GM23338 (cell line): ENCODE data around the gene DGLUCY. TPM values are rescaled to one million over a fixed set of nuclear protein-coding genes. Genes with fewer than 3 reads are reported as not detected.

Experiments used
- ATAC-seq: fragments of 200-7000 bp; cut with Tn5 transposase; 3 replicates; pipeline ENCODE4 v1.9.1; 2020
- DNase-seq: peaks from one replicate; pipeline ENCODE4 v3.0.0-alpha.2; 2015; ENCODE audit warnings: low spot score
- H2AFZ ChIP-seq: fragments of 200-600 bp; sonication (generic); 2 replicates; pipeline ENCODE4 v1.8.0; 2016; ENCODE audit warnings: antibody characterized with exemption, mild to moderate bottlenecking, moderate library complexity
- H3F3A ChIP-seq: fragments of 200-600 bp; sonication (generic); replicated peaks from 2 replicates; pipeline ENCODE4 v1.8.0; 2017; ENCODE audit warnings: antibody characterized with exemption, mixed run types, low read depth
- H3K27ac ChIP-seq: fragments of 200-600 bp; sonication (generic); 2 replicates; pipeline ENCODE4 v1.6.1; 2016; ENCODE audit warnings: low read depth
- H3K27me3 ChIP-seq: fragments of 200-600 bp; sonication (generic); 2 replicates; pipeline ENCODE4 v1.8.0; 2016; ENCODE audit warnings: mild to moderate bottlenecking, mixed run types, moderate library complexity; ENCODE audit not compliant: insufficient read depth
- H3K36me3 ChIP-seq: fragments of 200-600 bp; sonication (generic); 2 replicates; pipeline ENCODE4 v1.8.0; 2016; ENCODE audit warnings: mild to moderate bottlenecking; ENCODE audit not compliant: insufficient read depth
- H3K4me1 ChIP-seq: fragments of 200-600 bp; sonication (generic); 2 replicates; pipeline ENCODE4 v1.8.0; 2016; ENCODE audit warnings: mild to moderate bottlenecking, moderate library complexity; ENCODE audit not compliant: insufficient read depth
- H3K4me2 ChIP-seq: fragments of 200-600 bp; sonication (generic); 2 replicates; pipeline ENCODE4 v1.7.1; 2017; ENCODE audit warnings: mixed run types
- H3K4me3 ChIP-seq: fragments of 200-600 bp; sonication (generic); 2 replicates; pipeline ENCODE4 v1.6.1; 2016; ENCODE audit warnings: mixed run types
- H3K79me2 ChIP-seq: fragments of 200-600 bp; sonication (generic); replicated peaks from 2 replicates; pipeline ENCODE4 v1.8.0; 2017; ENCODE audit warnings: mild to moderate bottlenecking; ENCODE audit not compliant: insufficient read depth
- H3K9me2 ChIP-seq: fragments of 200-600 bp; sonication (generic); 2 replicates; pipeline ENCODE4 v1.8.0; 2017; ENCODE audit not compliant: insufficient read depth
- H4K20me1 ChIP-seq: fragments of 200-600 bp; sonication (generic); replicated peaks from 2 replicates; pipeline ENCODE4 v1.8.0; 2017; ENCODE audit warnings: mild to moderate bottlenecking; ENCODE audit not compliant: insufficient read depth
- H3K27ac Mint-ChIP-seq: 2 replicates; pipeline ENCODE4 v1.8.0; 2020; ENCODE audit warnings: inconsistent platforms, mild to moderate bottlenecking, moderate library complexity, mixed read lengths
- H3K27me3 Mint-ChIP-seq: 3 replicates; pipeline ENCODE4 v1.8.0; 2022; ENCODE audit warnings: low read depth, mild to moderate bottlenecking, moderate library complexity, mixed read lengths, inconsistent platforms; ENCODE audit not compliant: insufficient read depth, poor library complexity
- H3K36me3 Mint-ChIP-seq: 3 replicates; pipeline ENCODE4 v1.8.0; 2021; ENCODE audit warnings: low read depth, mild to moderate bottlenecking, inconsistent platforms, moderate library complexity, mixed read lengths
- H3K4me1 Mint-ChIP-seq: 3 replicates; pipeline ENCODE4 v1.8.0; 2020; ENCODE audit warnings: mild to moderate bottlenecking, inconsistent platforms, mixed read lengths
- H3K4me3 Mint-ChIP-seq: 3 replicates; pipeline ENCODE4 v1.8.0; 2021; ENCODE audit warnings: moderate library complexity, mild to moderate bottlenecking, inconsistent platforms, mixed read lengths
- H3K9me3 Mint-ChIP-seq: 3 replicates; pipeline ENCODE4 v1.8.0; 2020; ENCODE audit warnings: moderate library complexity, mild to moderate bottlenecking, inconsistent platforms, mixed read lengths
- CREB1 ChIP-seq: fragments of 250-450 bp; sonication (Bioruptor Pico); IDR thresholded peaks from 2 replicates; pipeline ENCODE4 v1.5.0; 2020; ENCODE audit warnings: low read depth, mild to moderate bottlenecking, moderate library complexity
- ETS1 ChIP-seq: IDR thresholded peaks from 2 replicates; pipeline ENCODE4 v1.6.1; 2016; ENCODE audit warnings: antibody characterized with exemption
- POLR2AphosphoS5 ChIP-seq: IDR thresholded peaks from 2 replicates; pipeline ENCODE4 v1.6.1; 2016; ENCODE audit warnings: antibody characterized with exemption, low read depth
- REST ChIP-seq: IDR thresholded peaks from one replicate; pipeline ENCODE4 v1.6.1; 2018; ENCODE audit warnings: antibody characterized with exemption; ENCODE audit not compliant: unreplicated experiment
- STAT1 ChIP-seq: IDR thresholded peaks from one replicate; pipeline ENCODE4 v1.6.1; 2016; ENCODE audit warnings: antibody characterized with exemption; ENCODE audit not compliant: unreplicated experiment
- ZNF331 ChIP-seq: fragments of 250-450 bp; sonication (Bioruptor Pico); IDR thresholded peaks from 2 replicates; pipeline ENCODE4 v1.5.0; 2020; ENCODE audit warnings: low read depth, mild to moderate bottlenecking, moderate library complexity
- polyA plus RNA-seq: library from polyadenylated mRNA; unstranded; fragments of >200 nt; fragmentation: Nextera tagmentation; extraction: Ambion mirVana; gene quantifications from 2 replicates; pipeline ENCODE4 v1.2.1, GENCODE V29; 2016
- total RNA-seq: library from RNA; depleted of rRNA; stranded (reverse); fragments of >200 nt; shearing (Covaris generic); gene quantifications from 2 replicates; pipeline ENCODE4 v1.2.3, GENCODE V29; 2014

The DGLUCY gene
- total and polyA plus RNA-seq, 2 experiments from 2014 or later, result 14.6 to 31.6 TPM

DNA sequence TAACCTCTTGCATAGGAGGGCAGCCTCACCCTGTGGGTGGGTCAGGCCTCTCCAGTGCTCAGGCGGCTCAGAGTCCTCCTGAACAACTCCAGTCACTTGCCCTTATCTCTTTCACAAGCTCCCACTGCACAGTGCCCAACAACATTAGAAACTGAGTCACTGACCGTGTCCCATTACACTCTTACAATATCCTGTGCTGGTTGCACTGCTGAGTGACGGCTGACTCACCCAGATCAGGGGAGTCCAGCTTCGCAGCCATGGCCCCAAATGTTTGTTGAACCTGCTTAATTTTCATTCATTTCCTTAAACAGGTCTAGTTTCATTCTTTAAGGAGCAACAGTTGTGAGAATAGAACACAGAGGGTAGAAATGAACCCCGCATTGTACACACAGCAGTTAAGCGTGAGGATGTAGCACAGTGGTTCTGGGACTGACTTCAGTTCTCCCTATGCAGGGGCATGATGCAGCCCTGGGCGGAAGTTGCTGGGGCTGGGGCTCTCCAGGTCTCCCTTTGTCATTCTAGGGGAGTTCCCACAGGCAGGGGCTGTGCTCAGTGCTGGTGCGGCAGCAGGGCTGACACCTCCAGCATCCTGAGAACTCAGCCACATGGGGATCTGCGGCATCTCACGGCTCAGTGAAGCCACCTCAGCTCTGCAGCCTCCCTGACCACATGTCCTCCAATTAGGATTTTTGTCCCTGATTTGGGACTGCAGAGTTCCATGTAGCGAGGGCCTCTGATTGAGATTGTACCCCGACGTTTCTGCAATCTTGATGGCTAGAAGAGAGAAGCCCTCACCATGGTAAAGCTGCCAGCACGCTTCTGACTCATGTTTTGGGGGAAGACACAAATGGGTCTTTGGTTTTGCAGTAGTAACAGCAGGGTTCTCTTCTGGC lies 114.5 kb downstream of the DGLUCY start (continued):
- TF ChIP-seq REST (no peak), STAT1 (no peak), POLR2AphosphoS5 (no peak)

- H3K36me3 ChIP-seq, result no peaks in the 10 kb centered on the region
- no peaks in the 10 kb centered on the region for H3K27me3 ChIP-seq
- H3F3A ChIP-seq, result no peaks in the 10 kb centered on the region
- H3K9me3 Mint-ChIP-seq, result peaks cover 24% of the 10 kb centered on the region
- H2AFZ ChIP-seq, result no peak overlapping the region
- peaks cover 23% of the 10 kb centered on the region for H3K4me1 Mint-ChIP-seq
- H4K20me1 ChIP-seq, result no peaks in the 10 kb centered on the region; the same call in 1 of the 2 replicates
- peaks cover 17% of the 10 kb centered on the region; the same call in 1 of the 2 replicates for H3K4me1 ChIP-seq
- no peak for ATAC-seq
- H3K9me2 ChIP-seq, result peaks cover 5% of the 10 kb centered on the region; the same call in 1 of the 2 replicates
- peak overlapping the region; percentile 66; the same call in 1 of the 2 replicates for H3K4me2 ChIP-seq
- no peaks in the 10 kb centered on the region for H3K79me2 ChIP-seq
- peaks cover 21% of the 10 kb centered on the region for H3K36me3 Mint-ChIP-seq
- no peak for DNase-seq
- H3K27ac ChIP-seq, result 0 out of 2 replicates have a peak overlapping the region, but pooled peaks have one; percentile 26
- no peak overlapping the region for H3K4me3 ChIP-seq
- peaks cover 3% of the 10 kb centered on the region for H3K27me3 Mint-ChIP-seq
- TF ChIP-seq STAT1, result no peak
- TF ChIP-seq ETS1, result no peak
- no peak for TF ChIP-seq REST
- no peak for TF ChIP-seq POLR2AphosphoS5
- no peak for TF ChIP-seq ZNF331
- TF ChIP-seq CREB1 (CRISPR knock-in tag), result no peak
- H3K27ac Mint-ChIP-seq, result no peak overlapping the region
- H3K4me3 Mint-ChIP-seq, result no peak overlapping the region; the same call in 2 of the 3 replicates
These were observed 115.1 kb downstream of the DGLUCY start for GRCh38 chr14:91229005-91229382.
